ENCODE results near the gene EOLA1.
"Not testable (repeated sequence)": the region's sequence is repeated elsewhere in the genome, so short reads cannot be mapped to it uniquely, and the experiment has no call there.

The EOLA1 gene

GRCh38 chrX:149521438-149521837 is 19.4 kb upstream of the EOLA1 start:
- H3K4me3 ChIP-seq (ENCODE audit: low read depth, low read length) = no peak overlapping the region
- no peak for TF ChIP-seq CTCF (IDR thresholded peaks at IDR 0.05; ENCODE audit: low read depth, low read length, missing control alignments)
- no peak for DNase-seq (ENCODE audit: low read depth)
- in situ Hi-C loops (cut with HindIII; ENCODE audit: low sequenced_read_pairs) = no loop called here

DNA sequence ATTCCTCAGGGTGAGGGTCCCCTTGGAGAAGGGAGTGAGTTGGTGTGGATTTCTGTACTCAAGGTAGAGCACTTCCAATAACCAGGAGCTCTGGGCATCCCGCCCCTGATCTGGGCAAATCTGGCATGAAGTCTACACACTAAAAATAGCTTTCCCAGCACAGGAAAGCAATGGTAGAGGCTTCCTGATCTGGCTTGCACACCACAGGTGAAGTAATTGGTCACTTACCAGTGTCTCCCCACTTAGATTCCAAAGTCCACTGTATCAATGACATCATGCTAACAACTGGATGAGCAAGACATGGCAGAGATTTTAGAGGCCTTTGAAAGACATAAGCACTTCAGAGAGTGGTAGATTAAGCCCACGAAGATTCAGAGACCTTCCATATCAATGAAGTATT is 17.9 kb upstream of the EOLA1 start:
- H3K4me3 ChIP-seq (ENCODE audit: low read depth, low read length) = no peak overlapping the region
- TF ChIP-seq CTCF (IDR thresholded peaks at IDR 0.05; ENCODE audit: low read depth, low read length, missing control alignments) = no peak
- in situ Hi-C loops (cut with HindIII; ENCODE audit: low sequenced_read_pairs) = no loop called here
- DNase-seq (ENCODE audit: low read depth) = no peak

DNA sequence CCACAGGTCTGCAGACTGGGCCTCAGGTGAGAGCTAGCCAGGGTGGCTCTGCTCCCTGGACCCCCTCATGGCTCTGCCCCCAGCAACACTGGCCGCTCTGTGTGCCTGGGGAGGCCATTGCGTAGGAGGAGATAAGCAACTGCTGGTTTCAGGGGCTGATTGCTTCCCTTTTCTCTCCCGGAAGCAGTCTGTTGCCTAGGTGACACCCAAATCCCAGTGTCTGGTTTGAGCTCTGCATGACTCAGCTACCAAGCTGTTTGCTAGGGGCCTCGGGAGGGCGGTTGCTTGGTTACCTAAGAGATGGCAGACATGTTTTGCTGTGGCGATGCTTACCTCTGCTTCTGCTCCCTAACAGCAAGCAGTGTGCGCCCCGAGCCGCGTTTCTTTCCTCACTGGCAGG is 15.4 kb upstream of the EOLA1 start:
- in situ Hi-C loops (cut with HindIII; ENCODE audit: low sequenced_read_pairs); DNase-seq (ENCODE audit: low read depth); H3K4me3 ChIP-seq (ENCODE audit: low read depth, low read length): not testable (repeated sequence)

DNA sequence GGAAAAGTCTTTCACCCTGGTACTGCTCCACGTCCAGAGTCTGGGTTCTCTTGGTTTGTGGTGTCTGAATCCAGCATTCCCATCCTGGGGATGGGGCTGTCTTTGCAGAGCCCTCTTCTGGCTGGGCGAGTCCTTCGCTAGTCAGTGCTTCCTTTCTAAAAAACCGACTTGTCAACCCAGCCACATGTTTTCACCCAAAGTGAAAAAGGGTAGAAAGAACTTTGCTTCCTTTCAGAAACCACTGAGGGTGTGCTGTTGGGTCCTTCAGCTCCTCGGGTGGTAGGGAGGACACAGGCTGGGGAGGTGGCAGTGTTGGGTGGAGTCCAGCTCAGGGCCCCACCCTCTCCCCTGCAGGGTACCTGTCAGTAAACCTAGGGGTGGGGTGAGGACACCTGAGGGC is 14.9 kb upstream of the EOLA1 start:
- H3K4me3 ChIP-seq (ENCODE audit: low read depth, low read length); in situ Hi-C loops (cut with HindIII; ENCODE audit: low sequenced_read_pairs); DNase-seq (ENCODE audit: low read depth): not testable (repeated sequence)

DNA sequence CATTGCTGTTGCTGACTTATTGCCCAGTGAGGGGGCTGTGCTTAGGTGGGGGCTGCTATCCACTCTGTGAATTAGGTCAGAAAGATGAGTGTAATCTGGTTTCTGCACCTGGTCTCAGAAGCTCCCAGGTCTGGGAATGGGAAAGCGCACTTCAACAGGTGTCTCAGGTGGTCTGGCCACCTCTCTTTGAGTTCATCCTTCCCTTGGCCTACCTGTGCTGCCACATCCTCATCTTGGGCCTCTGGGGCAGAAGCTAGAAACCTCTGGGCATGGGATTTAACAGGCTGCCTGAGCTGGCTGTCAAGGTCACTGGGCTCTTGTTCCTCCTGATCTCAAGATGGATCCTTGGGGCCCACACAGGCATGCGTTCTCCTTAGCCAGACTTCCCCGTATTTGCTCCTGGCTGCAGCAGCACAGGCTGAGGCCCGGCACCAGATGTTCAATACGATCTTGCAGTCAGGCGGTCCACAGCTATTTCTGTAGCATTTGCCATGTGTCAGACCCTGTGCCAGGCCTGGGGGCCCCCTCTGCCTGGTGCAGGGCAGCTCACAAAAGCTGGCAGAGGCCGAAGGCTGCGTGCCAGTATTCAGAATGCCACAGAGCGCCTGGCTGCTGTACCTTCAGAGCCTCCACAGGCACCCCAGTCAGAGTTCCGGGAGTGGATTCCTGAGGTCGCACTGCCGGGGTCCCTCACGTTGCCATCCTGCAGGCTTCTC is 14.3 kb upstream of the EOLA1 start:
- in situ Hi-C loops (cut with HindIII; ENCODE audit: low sequenced_read_pairs); H3K4me3 ChIP-seq (ENCODE audit: low read depth, low read length); DNase-seq (ENCODE audit: low read depth): not testable (repeated sequence)

DNA sequence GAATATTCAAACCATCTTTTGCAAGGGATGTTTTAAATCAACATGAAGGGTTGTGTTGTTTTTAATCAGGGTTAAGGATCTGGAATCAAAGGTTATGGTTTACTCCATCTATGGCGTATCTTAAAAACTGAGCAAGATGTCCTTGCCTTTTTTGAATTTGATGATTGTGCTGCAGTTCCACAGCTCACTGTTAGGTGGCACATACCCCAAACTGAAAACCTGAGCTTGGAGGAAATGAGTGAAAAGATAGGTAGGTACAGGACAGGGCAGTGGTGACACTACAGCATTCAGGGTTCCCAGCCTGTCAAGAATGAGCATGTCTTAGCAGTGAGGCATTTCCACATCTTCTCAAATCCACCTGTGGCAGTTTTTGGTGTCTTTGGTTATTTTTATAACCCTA is 13.1 kb upstream of the EOLA1 start:
- in situ Hi-C loops (cut with HindIII; ENCODE audit: low sequenced_read_pairs) = no loop called here
- TF ChIP-seq CTCF (IDR thresholded peaks at IDR 0.05; ENCODE audit: low read depth, low read length, missing control alignments) = peak; percentile 64
- H3K4me3 ChIP-seq (ENCODE audit: low read depth, low read length) = no peak overlapping the region
- no peak for DNase-seq (ENCODE audit: low read depth)

- no peak for DNase-seq (ENCODE audit: low read depth)
- in situ Hi-C loops (cut with HindIII; ENCODE audit: low sequenced_read_pairs) = no loop called here
- no peak overlapping the region for H3K4me3 ChIP-seq (ENCODE audit: low read depth, low read length)
Measured at GRCh38 chrX:149528381-149528780, 12.4 kb upstream of the EOLA1 start.

GRCh38 chrX:149531599-149531998 is 9.2 kb upstream of the EOLA1 start:
- no peak for DNase-seq (ENCODE audit: low read depth)
- in situ Hi-C loops (cut with HindIII; ENCODE audit: low sequenced_read_pairs) = no loop called here
- H3K4me3 ChIP-seq (ENCODE audit: low read depth, low read length) = no peak overlapping the region
- TF ChIP-seq CTCF (IDR thresholded peaks at IDR 0.05; ENCODE audit: low read depth, low read length, missing control alignments) = no peak

More at GRCh38 chrX:149528381-149528780, 12.4 kb upstream of the EOLA1 start:
- no peak for TF ChIP-seq CTCF (IDR thresholded peaks at IDR 0.05; ENCODE audit: low read depth, low read length, missing control alignments)

DNA sequence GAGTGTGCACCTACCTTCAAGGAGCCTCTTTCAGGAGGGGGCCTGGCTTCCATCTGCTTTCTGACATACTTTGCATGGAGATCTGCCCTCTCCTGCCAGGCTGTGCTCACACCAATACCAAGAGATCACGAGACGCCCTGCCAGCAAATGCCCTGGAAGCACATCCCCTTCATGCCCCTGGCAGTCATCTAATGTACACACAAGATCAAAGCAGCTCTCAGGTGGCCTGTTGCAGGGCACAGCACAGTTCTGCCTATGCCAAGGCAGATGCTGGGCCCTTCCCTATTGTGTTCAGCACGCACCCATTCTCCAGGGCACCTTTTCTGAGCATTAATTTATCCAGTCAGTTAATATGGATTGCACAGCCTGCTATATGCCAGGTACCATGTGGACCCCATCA is 7.9 kb upstream of the EOLA1 start:
- in situ Hi-C loops (cut with HindIII; ENCODE audit: low sequenced_read_pairs) = not testable (repeated sequence)

DNA sequence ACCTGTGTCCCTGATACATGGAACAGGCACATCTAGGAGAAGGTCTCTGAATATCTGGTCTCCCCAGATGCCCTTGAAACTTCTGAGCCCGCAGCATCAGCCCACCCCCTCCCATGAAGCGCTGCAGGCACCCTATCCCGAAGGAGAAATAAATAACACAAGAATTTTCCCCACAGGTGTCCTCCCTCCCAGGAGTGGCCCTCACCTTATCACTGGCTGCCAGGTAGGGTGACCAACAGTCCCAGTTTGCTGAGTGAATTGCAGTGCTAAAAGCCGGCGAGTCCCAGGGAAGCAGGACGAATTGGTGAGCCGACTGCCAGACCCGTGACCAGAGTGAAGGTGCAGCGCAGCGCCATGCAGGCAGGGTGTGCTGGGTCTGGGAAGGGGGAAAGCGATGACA is 6.8 kb upstream of the EOLA1 start:
- DNase-seq (ENCODE audit: low read depth); H3K4me3 ChIP-seq (ENCODE audit: low read depth, low read length); in situ Hi-C loops (cut with HindIII; ENCODE audit: low sequenced_read_pairs): not testable (repeated sequence)

More for the DNA sequence above, 7.9 kb upstream of the EOLA1 start:
- not testable (repeated sequence) for DNase-seq (ENCODE audit: low read depth); H3K4me3 ChIP-seq (ENCODE audit: low read depth, low read length)

DNA sequence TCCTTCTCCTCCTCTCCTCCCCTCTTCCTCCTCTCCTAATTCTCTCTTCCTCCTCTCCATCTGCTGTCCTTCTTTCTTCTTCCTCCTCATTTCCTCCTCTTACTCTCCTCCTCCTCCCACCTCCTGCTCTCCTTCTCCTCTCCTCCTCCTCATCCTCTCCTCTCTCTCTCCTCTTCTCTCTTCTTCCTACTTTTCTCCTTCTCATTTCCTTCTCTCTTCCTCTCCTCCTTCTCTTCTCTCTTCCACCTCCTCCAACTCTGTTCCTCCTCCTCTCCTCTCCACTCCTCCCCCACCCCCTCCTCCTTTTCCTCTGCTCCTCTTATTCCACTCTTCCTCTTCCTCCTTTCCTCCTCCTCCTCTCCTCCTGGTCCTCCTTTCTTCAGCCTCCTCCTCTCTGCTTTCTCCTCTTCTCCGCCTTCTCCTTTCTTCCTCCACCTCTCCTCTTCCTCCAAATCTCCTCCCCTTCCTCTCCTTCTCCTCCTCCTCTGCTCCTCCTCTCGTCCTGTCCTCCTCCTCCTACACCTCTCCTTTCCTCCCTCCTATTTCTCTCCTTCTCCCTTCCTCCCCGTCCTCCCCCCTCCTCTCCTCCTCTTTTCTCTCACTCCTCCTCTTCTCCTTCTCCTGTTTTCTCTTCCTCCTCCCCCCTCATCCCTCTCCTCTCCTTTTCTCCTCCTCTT is 5.7 kb upstream of the EOLA1 start:
- H3K4me3 ChIP-seq (ENCODE audit: low read depth, low read length); in situ Hi-C loops (cut with HindIII; ENCODE audit: low sequenced_read_pairs); DNase-seq (ENCODE audit: low read depth): not testable (repeated sequence)

DNA sequence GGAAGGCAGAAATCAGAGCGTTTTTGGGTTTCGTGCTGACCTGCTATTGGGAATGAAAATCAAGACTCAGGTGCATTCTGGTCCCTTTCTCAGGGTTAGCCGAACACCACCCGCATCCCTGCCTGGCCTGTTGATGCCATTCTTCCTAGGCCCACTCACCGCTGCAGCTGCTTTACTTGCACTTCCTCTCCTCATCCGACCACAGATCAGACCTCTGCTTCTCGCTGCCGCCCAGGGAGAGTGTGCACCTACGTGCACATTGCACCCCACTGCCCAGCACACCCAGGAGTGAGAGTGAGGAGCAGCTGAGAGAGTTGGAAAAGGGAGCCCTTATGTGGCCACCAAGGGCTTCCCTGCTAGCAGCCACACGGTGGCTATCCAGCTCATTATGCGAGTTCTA is 3.3 kb upstream of the EOLA1 start:
- in situ Hi-C loops (cut with HindIII; ENCODE audit: low sequenced_read_pairs); DNase-seq (ENCODE audit: low read depth); H3K4me3 ChIP-seq (ENCODE audit: low read depth, low read length): not testable (repeated sequence)
